Measurements from ENCODE around the gene EHD3. TPM values are rescaled to one million over a fixed set of nuclear protein-coding genes. Genes with fewer than 3 reads are reported as not detected.
"Not testable (repeated sequence)": the region's sequence is repeated elsewhere in the genome, so short reads cannot be mapped to it uniquely, and the experiment has no call there.

The EHD3 gene
- total RNA-seq, 1 donor, result 16.3 TPM

GRCh38 chr2:31282634-31283033 is 48.7 kb downstream of the EHD3 start:
- Histone ChIP-seq H4K20me1 (ENCODE audit: insufficient read depth, low read length) (no peaks in the 10 kb centered on the region), H3K27me3 (ENCODE audit: insufficient read depth, low read length) (no peaks in the 10 kb centered on the region), H2AFZ (ENCODE audit: low read length) (no peak overlapping the region), H3K4me2 (ENCODE audit: insufficient read depth, low read length) (no peak overlapping the region), H3K36me3 (ENCODE audit: insufficient read depth, low read length) (no peaks in the 10 kb centered on the region), H3K79me2 (ENCODE audit: insufficient read depth, low read length) (no peaks in the 10 kb centered on the region), H3K9me3 (ENCODE audit: low read depth, low read length) (no peaks in the 10 kb centered on the region), H3K27ac (ENCODE audit: low read depth, low read length) (no peak overlapping the region), H3K4me3 (ENCODE audit: insufficient read depth, low read length) (no peak overlapping the region), H3K4me1 (ENCODE audit: insufficient read depth, low read length) (no peaks in the 10 kb centered on the region)
- no peak for TF ChIP-seq CTCF (IDR thresholded peaks at IDR 0.05; ENCODE audit: extremely low read depth, low read depth, low read length)
- DNase-seq (ENCODE audit: insufficient read length, low spot score, missing footprints), result no peak

- not testable (repeated sequence) for H2AFZ ChIP-seq (ENCODE audit: low read length); H3K9me3 ChIP-seq (ENCODE audit: low read depth, low read length); H3K4me3 ChIP-seq (ENCODE audit: insufficient read depth, low read length); DNase-seq (ENCODE audit: insufficient read length, low spot score, missing footprints); H3K27ac ChIP-seq (ENCODE audit: low read depth, low read length); H3K4me2 ChIP-seq (ENCODE audit: insufficient read depth, low read length); H4K20me1 ChIP-seq (ENCODE audit: insufficient read depth, low read length); H3K27me3 ChIP-seq (ENCODE audit: insufficient read depth, low read length); H3K36me3 ChIP-seq (ENCODE audit: insufficient read depth, low read length); H3K4me1 ChIP-seq (ENCODE audit: insufficient read depth, low read length); H3K79me2 ChIP-seq (ENCODE audit: insufficient read depth, low read length)
These were observed 49.4 kb downstream of the EHD3 start for GRCh38 chr2:31283193-31283919.

- H3K9me3 ChIP-seq (ENCODE audit: low read depth, low read length), result no peaks in the 10 kb centered on the region
- no peak for DNase-seq (ENCODE audit: insufficient read length, low spot score, missing footprints)
- no peaks in the 10 kb centered on the region for H3K27me3 ChIP-seq (ENCODE audit: insufficient read depth, low read length)
- H3K4me1 ChIP-seq (ENCODE audit: insufficient read depth, low read length), result no peaks in the 10 kb centered on the region
- no peak overlapping the region for H3K4me2 ChIP-seq (ENCODE audit: insufficient read depth, low read length)
- no peak overlapping the region for H3K27ac ChIP-seq (ENCODE audit: low read depth, low read length)
- no peak overlapping the region for H2AFZ ChIP-seq (ENCODE audit: low read length)
- no peaks in the 10 kb centered on the region for H3K79me2 ChIP-seq (ENCODE audit: insufficient read depth, low read length)
- TF ChIP-seq CTCF (IDR thresholded peaks at IDR 0.05; ENCODE audit: extremely low read depth, low read depth, low read length), result no peak
- no peaks in the 10 kb centered on the region for H3K36me3 ChIP-seq (ENCODE audit: insufficient read depth, low read length)
- no peaks in the 10 kb centered on the region for H4K20me1 ChIP-seq (ENCODE audit: insufficient read depth, low read length)
- H3K4me3 ChIP-seq (ENCODE audit: insufficient read depth, low read length), result no peak overlapping the region
These were observed 50.2 kb downstream of the EHD3 start for GRCh38 chr2:31284107-31284506.

- no peak overlapping the region for H2AFZ ChIP-seq (ENCODE audit: low read length)
- H4K20me1 ChIP-seq (ENCODE audit: insufficient read depth, low read length), result no peaks in the 10 kb centered on the region
- no peak for DNase-seq (ENCODE audit: insufficient read length, low spot score, missing footprints)
- no peak for TF ChIP-seq CTCF (IDR thresholded peaks at IDR 0.05; ENCODE audit: extremely low read depth, low read depth, low read length)
- H3K79me2 ChIP-seq (ENCODE audit: insufficient read depth, low read length), result no peaks in the 10 kb centered on the region
- H3K27ac ChIP-seq (ENCODE audit: low read depth, low read length), result no peak overlapping the region
- H3K4me3 ChIP-seq (ENCODE audit: insufficient read depth, low read length), result no peak overlapping the region
- H3K4me2 ChIP-seq (ENCODE audit: insufficient read depth, low read length), result no peak overlapping the region
- no peaks in the 10 kb centered on the region for H3K4me1 ChIP-seq (ENCODE audit: insufficient read depth, low read length)
- H3K9me3 ChIP-seq (ENCODE audit: low read depth, low read length), result no peaks in the 10 kb centered on the region
- H3K36me3 ChIP-seq (ENCODE audit: insufficient read depth, low read length), result no peaks in the 10 kb centered on the region
- H3K27me3 ChIP-seq (ENCODE audit: insufficient read depth, low read length), result no peaks in the 10 kb centered on the region
These were observed 52.3 kb downstream of the EHD3 start for GRCh38 chr2:31286230-31286629.
